HepG2 (cell line): ENCODE data around the gene FOLR3. TPM values are rescaled to one million over a fixed set of nuclear protein-coding genes. Genes with fewer than 3 reads are reported as not detected.

ENCODE experiments used
- ATAC-seq: fragments of 200-7000 bp; cut with Tn5 transposase; 3 replicates; pipeline ENCODE4 v1.9.1; 2020; ENCODE audit warnings: mild to moderate bottlenecking, moderate library complexity
- BruUV-seq: library from RNA; stranded (reverse); fragments of 400-500 nt; replicated peaks from 2 replicates; lab custom pipeline; 2021; lab: Mats Ljungman, UMichigan
- CTCF ChIA-PET: fragments of 300-600 bp; formaldehyde crosslinking; extraction: SDS; loops from one replicate; lab custom pipeline; 2021; ENCODE audit warnings: low total read pairs, inconsistent platforms, low intra/inter-chr PET ratio; lab: Yijun Ruan, JAX
- POLR2A ChIA-PET: fragments of 350-600 bp; sonication (Branson Sonifier 250); formaldehyde crosslinking; loops from one replicate; lab custom pipeline; 2020; ENCODE audit warnings: antibody characterized with exemption, inconsistent platforms; lab: Yijun Ruan, JAX
- DNase-seq: peaks from one replicate; pipeline ENCODE4 v3.0.0-alpha.2; 2015; ENCODE audit warnings: low spot score
- FAIRE-seq: peaks from 3 replicates; lab custom pipeline; 2011; peaks lifted over from hg19 to GRCh38; lab: Jason Lieb, UNC
- H2AFZ ChIP-seq: one replicate; pipeline ENCODE4 v1.6.1; 2011; ENCODE audit warnings: low read length, inconsistent platforms
- H3K27ac ChIP-seq: fragments of 300-600 bp; 3 replicates; pipeline ENCODE4 v1.8.0; 2011; ENCODE audit warnings: mixed run types, mild to moderate bottlenecking, mixed read lengths, low read length, inconsistent platforms; ENCODE audit not compliant: insufficient read depth; ENCODE audit errors: extremely low read length
- H3K27me3 ChIP-seq, 2 experiments: fragments of 200-600 bp in 1 of 2; 2 replicates in 1 of 2; 3 replicates in 1 of 2; pipeline versions ENCODE4 v1.6.0 to v1.8.0; 2011; ENCODE audit warnings: low read length in 2 of 2, mild to moderate bottlenecking in 2 of 2, moderate library complexity in 2 of 2, inconsistent platforms in 1 of 2; ENCODE audit not compliant: insufficient read depth in 2 of 2, control insufficient read depth in 1 of 2
- H3K36me3 ChIP-seq, 2 experiments: fragments of 200-600 bp in 1 of 2; replicated peaks in 1 of 2; 2 replicates in 1 of 2; 3 replicates in 1 of 2; pipeline versions ENCODE4 v1.5.1 to v1.8.0; 2011; ENCODE audit warnings: low read length in 2 of 2, inconsistent platforms in 1 of 2; ENCODE audit not compliant: insufficient read depth in 2 of 2, control insufficient read depth in 1 of 2
- H3K4me1 ChIP-seq: 2 replicates; pipeline ENCODE4 v1.5.1; 2012; ENCODE audit warnings: low read length, inconsistent platforms; ENCODE audit not compliant: insufficient read depth
- H3K4me2 ChIP-seq: 2 replicates; pipeline ENCODE4 v1.6.0; 2011; ENCODE audit warnings: low read depth, low read length, inconsistent platforms
- H3K4me3 ChIP-seq, 3 experiments: fragments of 200-600 bp in 1 of 3; sonication (generic), shearing (Covaris generic) in 1 of 3; replicated peaks in 1 of 3; 2 replicates each; pipeline ENCODE4 v1.5.1; 2011 to 2016; ENCODE audit warnings: low read length in 3 of 3, inconsistent platforms in 2 of 3, low read depth in 2 of 3, mild to moderate bottlenecking in 2 of 3, control low read depth in 1 of 3, mixed read lengths in 1 of 3; ENCODE audit not compliant: insufficient read depth in 1 of 3
- H3K79me2 ChIP-seq: one replicate; pipeline ENCODE4 v1.6.1; 2011; ENCODE audit warnings: low read length, inconsistent platforms; ENCODE audit not compliant: insufficient read depth
- H3K9ac ChIP-seq: 2 replicates; pipeline ENCODE4 v1.6.0; 2011; ENCODE audit warnings: mild to moderate bottlenecking, low read depth, low read length, inconsistent platforms; ENCODE audit not compliant: insufficient read depth
- H3K9me3 ChIP-seq: 2 replicates; pipeline ENCODE4 v1.5.1; 2012; ENCODE audit warnings: mild to moderate bottlenecking, low read length
- H4K20me1 ChIP-seq: 2 replicates; pipeline ENCODE4 v1.6.0; 2011; ENCODE audit warnings: inconsistent platforms, mild to moderate bottlenecking, low read length, moderate library complexity; ENCODE audit not compliant: insufficient read depth
- CEBPB ChIP-seq: IDR thresholded peaks from 2 replicates; pipeline ENCODE4 v1.6.1; 2011; ENCODE audit warnings: low read depth, low read length, improper control_type of control experiment, borderline replicate concordance
- HNF4A ChIP-seq: sonication (generic); formaldehyde crosslinking; IDR thresholded peaks from 2 replicates; pipeline ENCODE4 v1.4.0; 2020; ENCODE audit warnings: missing genetic modification reagents
- MLLT10 ChIP-seq: sonication (generic); formaldehyde crosslinking; IDR thresholded peaks from 2 replicates; pipeline ENCODE4 v1.4.0; 2020; ENCODE audit warnings: missing genetic modification reagents
- POLR2AphosphoS5 ChIP-seq: IDR thresholded peaks from 2 replicates; pipeline ENCODE4 v1.6.1; 2012; ENCODE audit warnings: low read depth, low read length
- RARA ChIP-seq: IDR thresholded peaks from 2 replicates; pipeline ENCODE4 v1.6.1; 2016; ENCODE audit warnings: missing genetic modification reagents, missing compliant biosample characterization
- SOX13 ChIP-seq, 3 experiments: fragments of 450-650 bp in 1 of 3; sonication (generic) in 1 of 3; formaldehyde crosslinking in 1 of 3; IDR thresholded peaks in 2 of 3; conservative IDR thresholded peaks in 1 of 3; 2 replicates each; pipeline versions ENCODE4 v1.5.0 to v1.6.1; 2016 to 2020; ENCODE audit warnings: antibody characterized with exemption in 1 of 3, mild to moderate bottlenecking in 1 of 3, missing compliant biosample characterization in 1 of 3, missing genetic modification reagents in 1 of 3, moderate library complexity in 1 of 3
- SP2 ChIP-seq: sonication (generic); formaldehyde crosslinking; IDR thresholded peaks from 2 replicates; pipeline ENCODE4 v1.5.1; 2020; ENCODE audit warnings: mild to moderate bottlenecking, missing genetic modification reagents
- ZNF350 ChIP-seq: sonication (generic); formaldehyde crosslinking; IDR thresholded peaks from 2 replicates; pipeline ENCODE4 v1.4.0; 2020; ENCODE audit warnings: mild to moderate bottlenecking, low read depth, missing genetic modification reagents, borderline replicate concordance
- ZNF629 ChIP-seq: sonication (generic); formaldehyde crosslinking; conservative IDR thresholded peaks from 2 replicates; pipeline ENCODE4 v1.5.0; 2020; ENCODE audit warnings: missing genetic modification reagents
- WGBS: methylation state at CpG from one replicate; pipeline ENCODE4 v1.1.6; 2017; ENCODE audit warnings: low lambda C conversion rate; 5-methylcytosine and 5-hydroxymethylcytosine counted together
- in situ Hi-C: cut with HindIII; loops from 2 replicates; pipeline ENCODE4 v1.10.0; 2017; ENCODE audit warnings: low pct_unique_long_range_greater_than_20kb; ENCODE audit not compliant: extremely low pct_ligation_motif_present
- intact Hi-C: fragments of 100-400 bp; cut with micrococcal nuclease; formaldehyde crosslinking; loops from one replicate; pipeline ENCODE4 v1.10.0; 2022; ENCODE audit not compliant: unreplicated experiment
- polyA plus RNA-seq, 8 experiments: library from polyadenylated mRNA; depleted of rRNA in 3 of 8; stranded (reverse) in 7 of 8; unstranded in 1 of 8; fragments of >200 nt; fragmentation: Illumina TruSeq in 4 of 8; extraction: Trizol in 4 of 8; gene quantifications; 2 replicates each; pipeline versions ENCODE4 v1.2.1 to v1.2.3, GENCODE V29; 2011 to 2016; ENCODE audit warnings: low read depth in 4 of 8, missing spikeins in 1 of 8, mixed read lengths in 1 of 8; ENCODE audit not compliant: insufficient read depth in 1 of 8
- total RNA-seq, 5 experiments: library from RNA; depleted of rRNA; stranded (reverse); fragments of >200 nt; fragmentation: Illumina TruSeq; extraction: Trizol; gene quantifications; 2 replicates each; pipeline ENCODE4 v1.2.3, GENCODE V29; 2016; ENCODE audit warnings: low read depth in 1 of 5
- TF ChIP-seq, protein P1 (sequence below): IDR thresholded peaks from 2 replicates; pipeline ENCODE4 v1.6.1; 2016; ENCODE audit warnings: low read depth
- TF ChIP-seq, protein P2 (sequence below): IDR thresholded peaks from 2 replicates; pipeline ENCODE4 v1.6.1; 2016; ENCODE audit warnings: missing genetic modification reagents, missing compliant biosample characterization
- TF ChIP-seq, protein P3 (sequence below): sonication (generic); formaldehyde crosslinking; IDR thresholded peaks from 2 replicates; pipeline ENCODE4 v1.8.0; 2023; ENCODE audit warnings: mild to moderate bottlenecking, missing genetic modification reagents

FOLR3 gene
- total and polyA plus RNA-seq, 2 of the 13 experiments (the other 11 are each of a cell fraction or from before 2014, with no cell fraction given), result not detected

DNA sequence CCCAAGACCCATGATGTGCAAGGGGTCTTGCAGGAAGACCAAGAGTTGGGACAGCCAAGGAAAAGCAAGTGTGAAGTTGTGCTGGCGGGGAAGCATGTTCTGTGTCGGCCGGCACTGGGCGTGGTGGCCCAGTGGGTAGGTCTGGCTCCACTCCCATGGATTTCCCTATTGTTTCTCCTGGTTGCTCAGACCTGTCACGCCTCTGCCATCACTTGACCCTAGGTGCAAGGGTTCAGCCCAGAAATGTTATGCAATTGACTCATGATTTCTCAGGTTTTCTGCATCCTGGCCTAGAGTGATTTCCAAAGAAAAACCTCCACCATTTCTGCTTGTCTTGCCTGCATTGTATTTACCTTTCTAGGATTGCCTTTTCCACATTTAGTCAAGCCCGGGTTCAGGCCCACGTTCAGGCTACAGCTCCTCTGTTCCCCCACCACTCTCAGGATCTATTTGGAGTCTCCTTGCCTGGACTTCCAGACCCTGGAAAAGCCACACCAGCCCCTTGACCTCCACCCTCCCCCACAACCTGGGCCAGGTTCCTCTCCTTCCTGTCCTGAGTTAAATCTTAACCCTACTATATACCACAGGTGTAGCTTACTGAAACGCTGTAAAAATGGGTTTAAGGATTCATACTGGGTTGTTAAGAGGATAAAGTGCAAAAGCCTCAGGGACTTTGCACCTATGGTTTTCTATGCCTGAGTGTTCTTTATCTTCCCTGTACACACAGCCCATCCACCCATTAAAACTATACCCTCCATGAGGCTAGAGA, 39.0 kb downstream of the FOLR3 start:
- H3K27me3 ChIP-seq, result peaks cover 1 to 3% of the 10 kb centered on the region in 2 experiments; a peak in 2 of 5 replicates
- ChIA-PET POLR2A (no interaction called here), CTCF (no interaction called here)
- no peak overlapping the region for H3K4me3 ChIP-seq
- FAIRE-seq, result no peak
- TF ChIP-seq, protein P1, sequence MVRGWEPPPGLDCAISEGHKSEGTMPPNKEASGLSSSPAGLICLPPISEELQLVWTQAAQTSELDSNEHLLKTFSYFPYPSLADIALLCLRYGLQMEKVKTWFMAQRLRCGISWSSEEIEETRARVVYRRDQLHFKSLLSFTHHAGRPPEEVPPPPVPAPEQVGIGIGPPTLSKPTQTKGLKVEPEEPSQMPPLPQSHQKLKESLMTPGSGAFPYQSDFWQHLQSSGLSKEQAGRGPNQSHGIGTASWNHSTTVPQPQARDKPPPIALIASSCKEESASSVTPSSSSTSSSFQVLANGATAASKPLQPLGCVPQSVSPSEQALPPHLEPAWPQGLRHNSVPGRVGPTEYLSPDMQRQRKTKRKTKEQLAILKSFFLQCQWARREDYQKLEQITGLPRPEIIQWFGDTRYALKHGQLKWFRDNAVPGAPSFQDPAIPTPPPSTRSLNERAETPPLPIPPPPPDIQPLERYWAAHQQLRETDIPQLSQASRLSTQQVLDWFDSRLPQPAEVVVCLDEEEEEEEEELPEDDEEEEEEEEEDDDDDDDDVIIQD (CRISPR knock-in tag), result no peak
- TF ChIP-seq ZNF350 (CRISPR knock-in tag), result no peak
- TF ChIP-seq, protein P2, sequence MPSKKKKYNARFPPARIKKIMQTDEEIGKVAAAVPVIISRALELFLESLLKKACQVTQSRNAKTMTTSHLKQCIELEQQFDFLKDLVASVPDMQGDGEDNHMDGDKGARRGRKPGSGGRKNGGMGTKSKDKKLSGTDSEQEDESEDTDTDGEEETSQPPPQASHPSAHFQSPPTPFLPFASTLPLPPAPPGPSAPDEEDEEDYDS (CRISPR knock-in tag), result no peak
- peak; percentile 38; the same call in 1 of the 2 replicates for TF ChIP-seq CEBPB
- TF ChIP-seq SP2 (CRISPR knock-in tag), result no peak
- no peak for TF ChIP-seq POLR2AphosphoS5
- no peak for TF ChIP-seq SOX13 (IDR thresholded peaks at IDR 0.05)
- peak in 1 of 2 experiments; percentile 11; a peak in 1 of 4 replicates for TF ChIP-seq SOX13 (CRISPR knock-in tag; conservative IDR thresholded peaks at IDR 0.05 in 1 of 2, IDR thresholded peaks at IDR 0.05 in 1 of 2)
- peak; percentile 42; the same call in 1 of the 2 replicates for TF ChIP-seq RARA
- TF ChIP-seq, protein P3, sequence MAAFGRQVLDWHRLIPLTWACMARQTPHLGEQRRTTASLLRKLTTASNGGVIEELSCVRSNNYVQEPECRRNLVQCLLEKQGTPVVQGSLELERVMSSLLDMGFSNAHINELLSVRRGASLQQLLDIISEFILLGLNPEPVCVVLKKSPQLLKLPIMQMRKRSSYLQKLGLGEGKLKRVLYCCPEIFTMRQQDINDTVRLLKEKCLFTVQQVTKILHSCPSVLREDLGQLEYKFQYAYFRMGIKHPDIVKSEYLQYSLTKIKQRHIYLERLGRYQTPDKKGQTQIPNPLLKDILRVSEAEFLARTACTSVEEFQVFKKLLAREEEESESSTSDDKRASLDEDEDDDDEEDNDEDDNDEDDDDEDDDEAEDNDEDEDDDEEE (CRISPR knock-in tag), result no peak
- TF ChIP-seq HNF4A (CRISPR knock-in tag), result peak; percentile 39
- 0 out of 2 replicates have a peak, but pooled peaks have one; percentile 11 for TF ChIP-seq ZNF629 (CRISPR knock-in tag)
- no peak for TF ChIP-seq MLLT10
- H4K20me1 ChIP-seq, result no peaks in the 10 kb centered on the region
- no peak overlapping the region for H2AFZ ChIP-seq
- DNase-seq, result no peak
- no peaks in the 10 kb centered on the region for H3K36me3 ChIP-seq
- no peak; the same call in 2 of the 3 replicates for ATAC-seq
- intact Hi-C loops (no loop called here), in situ Hi-C loops (no loop called here)
- H3K9ac ChIP-seq, result no peak overlapping the region
- peak overlapping the region; percentile 39 for H3K4me2 ChIP-seq
- no peaks in the 10 kb centered on the region for H3K9me3 ChIP-seq
- BruUV-seq, result no TSS peak
- WGBS, result 5% methylated on average over 8 of the region's 8 CpGs
- peaks cover 16% of the 10 kb centered on the region for H3K4me1 ChIP-seq
- H3K27ac ChIP-seq, result no peak overlapping the region
- no peaks in the 10 kb centered on the region for H3K79me2 ChIP-seq
